ENCODE measurements around the gene MAPK12. TPM values are rescaled to one million over a fixed set of nuclear protein-coding genes. Genes with fewer than 3 reads are reported as not detected.

MAPK12 gene
- total RNA-seq, 1 donor from 2014 or later: 12.4 TPM

- no peak overlapping the region for H3K4me3 ChIP-seq (ENCODE audit: low read depth, low read length)
Measured at GRCh38 chr22:50272044-50272802, 10.7 kb upstream of the MAPK12 start.

GRCh38 chr22:50271519-50271970 is 10.1 kb upstream of the MAPK12 start:
- TF ChIP-seq CTCF (IDR thresholded peaks at IDR 0.05; ENCODE audit: insufficient read depth, low read length, severe bottlenecking): peak; percentile 56
- Histone ChIP-seq H3K36me3 (ENCODE audit: control insufficient read depth, insufficient read depth, low read length) (peaks cover 12% of the 10 kb centered on the region), H3K27me3 (ENCODE audit: control insufficient read depth, insufficient read depth, low read length) (no peaks in the 10 kb centered on the region), H3K4me3 (ENCODE audit: low read depth, low read length) (peak overlapping the region; percentile 44)
- FAIRE-seq: no peak
- DNase-seq (ENCODE audit: low read depth): no peak

More at GRCh38 chr22:50272044-50272802, 10.7 kb upstream of the MAPK12 start:
- H3K27me3 ChIP-seq (ENCODE audit: control insufficient read depth, insufficient read depth, low read length): no peaks in the 10 kb centered on the region
- no peak for FAIRE-seq
- DNase-seq (ENCODE audit: low read depth): no peak
- H3K36me3 ChIP-seq (ENCODE audit: control insufficient read depth, insufficient read depth, low read length): peaks cover 12% of the 10 kb centered on the region
- no peak for TF ChIP-seq CTCF (IDR thresholded peaks at IDR 0.05; ENCODE audit: insufficient read depth, low read length, severe bottlenecking)

GRCh38 chr22:50270666-50271394 is 9.3 kb upstream of the MAPK12 start:
- H3K4me3 ChIP-seq (ENCODE audit: low read depth, low read length): peak overlapping the region; percentile 44
- peak; percentile 42 for DNase-seq (ENCODE audit: low read depth)
- TF ChIP-seq CTCF (IDR thresholded peaks at IDR 0.05; ENCODE audit: insufficient read depth, low read length, severe bottlenecking): no peak
- no peaks in the 10 kb centered on the region for H3K27me3 ChIP-seq (ENCODE audit: control insufficient read depth, insufficient read depth, low read length)
- peaks cover 9% of the 10 kb centered on the region for H3K36me3 ChIP-seq (ENCODE audit: control insufficient read depth, insufficient read depth, low read length)
- no peak for FAIRE-seq

- TF ChIP-seq CTCF (IDR thresholded peaks at IDR 0.05; ENCODE audit: insufficient read depth, low read length, severe bottlenecking): no peak
- peak within 1 kb of the TSS; percentile 44 for H3K4me3 ChIP-seq (ENCODE audit: low read depth, low read length)
- no peak for DNase-seq (ENCODE audit: low read depth)
- peaks cover 4% of the 10 kb centered on the region for H3K36me3 ChIP-seq (ENCODE audit: control insufficient read depth, insufficient read depth, low read length)
- H3K27me3 ChIP-seq (ENCODE audit: control insufficient read depth, insufficient read depth, low read length): no peaks in the 10 kb centered on the region
- no peak for FAIRE-seq
Measured at GRCh38 chr22:50269970-50270665, 8.6 kb upstream of the MAPK12 start, which contains the start of gene MAPK11. Gene MAPK11, minus strand, starts transcription at chr22:50270380. Its CDS starts 88 bp downstream, at chr22:50270292.

- DNase-seq (ENCODE audit: low read depth): no peak
- H3K4me3 ChIP-seq (ENCODE audit: low read depth, low read length): peak overlapping the region; percentile 44
- no peaks in the 10 kb centered on the region for H3K27me3 ChIP-seq (ENCODE audit: control insufficient read depth, insufficient read depth, low read length)
- no peak for TF ChIP-seq CTCF (IDR thresholded peaks at IDR 0.05; ENCODE audit: insufficient read depth, low read length, severe bottlenecking)
- peaks cover 2% of the 10 kb centered on the region for H3K36me3 ChIP-seq (ENCODE audit: control insufficient read depth, insufficient read depth, low read length)
- no peak for FAIRE-seq
Measured at GRCh38 chr22:50269573-50269969, 8.1 kb upstream of the MAPK12 start.

Measured in bronchial epithelial cell (primary cell).